DND-41 (cell line): Measurements from ENCODE around the gene RNF5.

Source experiments
- EZH2 ChIP-seq: IDR thresholded peaks from 3 replicates; pipeline ENCODE4 v1.6.1; 2012; ENCODE audit warnings: borderline replicate concordance, low read depth, mild to moderate bottlenecking, moderate library complexity, low read length, inconsistent platforms; ENCODE audit not compliant: severe bottlenecking
- TF ChIP-seq, protein P1 (sequence below): IDR thresholded peaks from 2 replicates; pipeline ENCODE4 v1.5.1; 2012; ENCODE audit warnings: borderline replicate concordance, low read length, moderate library complexity, mild to moderate bottlenecking; ENCODE audit not compliant: poor library complexity, severe bottlenecking; ENCODE audit errors: extremely low read depth

- TF ChIP-seq, protein P1, sequence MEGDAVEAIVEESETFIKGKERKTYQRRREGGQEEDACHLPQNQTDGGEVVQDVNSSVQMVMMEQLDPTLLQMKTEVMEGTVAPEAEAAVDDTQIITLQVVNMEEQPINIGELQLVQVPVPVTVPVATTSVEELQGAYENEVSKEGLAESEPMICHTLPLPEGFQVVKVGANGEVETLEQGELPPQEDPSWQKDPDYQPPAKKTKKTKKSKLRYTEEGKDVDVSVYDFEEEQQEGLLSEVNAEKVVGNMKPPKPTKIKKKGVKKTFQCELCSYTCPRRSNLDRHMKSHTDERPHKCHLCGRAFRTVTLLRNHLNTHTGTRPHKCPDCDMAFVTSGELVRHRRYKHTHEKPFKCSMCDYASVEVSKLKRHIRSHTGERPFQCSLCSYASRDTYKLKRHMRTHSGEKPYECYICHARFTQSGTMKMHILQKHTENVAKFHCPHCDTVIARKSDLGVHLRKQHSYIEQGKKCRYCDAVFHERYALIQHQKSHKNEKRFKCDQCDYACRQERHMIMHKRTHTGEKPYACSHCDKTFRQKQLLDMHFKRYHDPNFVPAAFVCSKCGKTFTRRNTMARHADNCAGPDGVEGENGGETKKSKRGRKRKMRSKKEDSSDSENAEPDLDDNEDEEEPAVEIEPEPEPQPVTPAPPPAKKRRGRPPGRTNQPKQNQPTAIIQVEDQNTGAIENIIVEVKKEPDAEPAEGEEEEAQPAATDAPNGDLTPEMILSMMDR: no peak
- no peak for TF ChIP-seq EZH2
These were observed 49.4 kb upstream of the RNF5 start for GRCh38 chr6:32128751-32129296.
